Suprapubic skin (tissue), 3 donors: ENCODE data around the gene RD3L.

Experiments
- EP300 ChIP-seq: sonication (generic); formaldehyde crosslinking; IDR thresholded peaks from one replicate; pipeline ENCODE4 v1.6.1; 2017; ENCODE audit warnings: antibody characterized with exemption
- POLR2A ChIP-seq, 2 donors: fragments of 450-650 bp; IDR thresholded peaks; one replicate each; pipeline ENCODE4 v1.6.1; 2017; ENCODE audit warnings: antibody characterized with exemption in 2 of 2, mild to moderate bottlenecking in 2 of 2, moderate library complexity in 2 of 2
- TF ChIP-seq, protein P1 (sequence below), 2 donors: fragments of 200-600 bp in 1 of 2; fragments of 450-650 bp in 1 of 2; sonication (generic) in 1 of 2; IDR thresholded peaks; one replicate each; pipeline ENCODE4 v1.5.1; 2016 to 2019; ENCODE audit warnings: antibody characterized with exemption in 2 of 2, mild to moderate bottlenecking in 1 of 2, moderate library complexity in 1 of 2

GRCh38 chr14:103891667-103892215, 50.6 kb downstream of the RD3L start:
- TF ChIP-seq, protein P1, sequence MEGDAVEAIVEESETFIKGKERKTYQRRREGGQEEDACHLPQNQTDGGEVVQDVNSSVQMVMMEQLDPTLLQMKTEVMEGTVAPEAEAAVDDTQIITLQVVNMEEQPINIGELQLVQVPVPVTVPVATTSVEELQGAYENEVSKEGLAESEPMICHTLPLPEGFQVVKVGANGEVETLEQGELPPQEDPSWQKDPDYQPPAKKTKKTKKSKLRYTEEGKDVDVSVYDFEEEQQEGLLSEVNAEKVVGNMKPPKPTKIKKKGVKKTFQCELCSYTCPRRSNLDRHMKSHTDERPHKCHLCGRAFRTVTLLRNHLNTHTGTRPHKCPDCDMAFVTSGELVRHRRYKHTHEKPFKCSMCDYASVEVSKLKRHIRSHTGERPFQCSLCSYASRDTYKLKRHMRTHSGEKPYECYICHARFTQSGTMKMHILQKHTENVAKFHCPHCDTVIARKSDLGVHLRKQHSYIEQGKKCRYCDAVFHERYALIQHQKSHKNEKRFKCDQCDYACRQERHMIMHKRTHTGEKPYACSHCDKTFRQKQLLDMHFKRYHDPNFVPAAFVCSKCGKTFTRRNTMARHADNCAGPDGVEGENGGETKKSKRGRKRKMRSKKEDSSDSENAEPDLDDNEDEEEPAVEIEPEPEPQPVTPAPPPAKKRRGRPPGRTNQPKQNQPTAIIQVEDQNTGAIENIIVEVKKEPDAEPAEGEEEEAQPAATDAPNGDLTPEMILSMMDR (IDR thresholded peaks at IDR 0.05), result no peak
- TF ChIP-seq EP300, result no peak
- no peak for TF ChIP-seq POLR2A (IDR thresholded peaks at IDR 0.05)
